Transverse colon (tissue), 4 donors: ENCODE data around the gene COL23A1. TPM values are rescaled to one million over a fixed set of nuclear protein-coding genes. Genes with fewer than 3 reads are reported as not detected.
A peak's percentile ranks its signal among the peaks of the same experiment; 100 is the strongest.

ENCODE experiments used
- DNase-seq: peaks from one replicate; pipeline ENCODE4 v3.0.0-alpha.2; 2019
- H3K27ac ChIP-seq, 4 donors: fragments of 200-600 bp; sonication (generic); 2 replicates each; pipeline ENCODE4 v1.5.1; 2016 to 2018; ENCODE audit warnings: inconsistent platforms in 4 of 4
- H3K27me3 ChIP-seq: fragments of 200-600 bp; sonication (generic); 2 replicates; pipeline ENCODE4 v1.5.1; 2017; ENCODE audit warnings: inconsistent platforms
- H3K36me3 ChIP-seq, 4 donors: fragments of 200-600 bp; sonication (generic); 2 replicates each; pipeline ENCODE4 v1.5.1; 2017 to 2019; ENCODE audit warnings: inconsistent platforms in 4 of 4
- H3K4me1 ChIP-seq, 4 donors: fragments of 200-600 bp; sonication (generic); 2 replicates each; pipeline ENCODE4 v1.5.1; 2017 to 2020; ENCODE audit warnings: inconsistent platforms in 4 of 4
- H3K4me3 ChIP-seq, 4 donors: fragments of 200-600 bp; sonication (generic); 1 replicate in 1 of 4; 2 replicates in 3 of 4; pipeline versions ENCODE4 v1.5.1 to v1.6.1; 2017 to 2019; ENCODE audit warnings: inconsistent platforms in 4 of 4
- H3K9me3 ChIP-seq, 2 donors: fragments of 200-600 bp; sonication (generic); 2 replicates each; pipeline ENCODE4 v1.5.1; 2017 to 2019; ENCODE audit warnings: inconsistent platforms in 2 of 2
- CTCF ChIP-seq, 5 experiments: fragments of 200-600 bp in 3 of 5; fragments of 450-650 bp in 2 of 5; sonication (generic) in 3 of 5; IDR thresholded peaks; 1 replicate in 2 of 5; 2 replicates in 3 of 5; pipeline ENCODE4 v1.5.1; 2016 to 2017; ENCODE audit warnings: antibody characterized with exemption in 5 of 5, inconsistent platforms in 3 of 5, mild to moderate bottlenecking in 2 of 5, moderate library complexity in 1 of 5
- EP300 ChIP-seq: sonication (generic); formaldehyde crosslinking; IDR thresholded peaks from one replicate; pipeline ENCODE4 v1.6.1; 2017; ENCODE audit warnings: antibody characterized with exemption, low read depth
- POLR2A ChIP-seq: fragments of 450-650 bp; IDR thresholded peaks from one replicate; pipeline ENCODE4 v1.6.1; 2016; ENCODE audit warnings: antibody characterized with exemption, mild to moderate bottlenecking, moderate library complexity
- POLR2AphosphoS5 ChIP-seq, 3 donors: sonication (generic); formaldehyde crosslinking; IDR thresholded peaks; one replicate each; pipeline ENCODE4 v1.6.1; 2016; ENCODE audit warnings: antibody characterized with exemption in 3 of 3
- WGBS, 2 donors: methylation state at CpG; one replicate each; pipeline ENCODE4 v1.1.5; 2018; ENCODE audit warnings: low coverage in 1 of 2; 5-methylcytosine and 5-hydroxymethylcytosine counted together
- in situ Hi-C, 4 donors: fragments of 200-750 bp; cut with MboI; loops; one replicate each; pipeline versions ENCODE4 v1.15.0 to v1.15.1; 2017; ENCODE audit warnings: low sequenced_read_pairs in 3 of 4, low pct_ligation_motif_present in 1 of 4, low pct_unique_long_range_greater_than_20kb in 1 of 4
- intact Hi-C: fragments of 100-400 bp; cut with DNase I; formaldehyde crosslinking; loops from one replicate; pipeline ENCODE4 v1.15.1; 2023; ENCODE audit warnings: low total_unique reads
- total RNA-seq, 4 donors: library from RNA; depleted of rRNA; stranded (reverse); fragments of >200 nt; gene quantifications; one replicate each; pipeline ENCODE4 v1.1.0, GENCODE V29; 2016

Gene COL23A1
- total RNA-seq, 4 donors from 2014 or later = 0.14 to 2.2 (median 1.4) TPM; not detected in 1

DNA sequence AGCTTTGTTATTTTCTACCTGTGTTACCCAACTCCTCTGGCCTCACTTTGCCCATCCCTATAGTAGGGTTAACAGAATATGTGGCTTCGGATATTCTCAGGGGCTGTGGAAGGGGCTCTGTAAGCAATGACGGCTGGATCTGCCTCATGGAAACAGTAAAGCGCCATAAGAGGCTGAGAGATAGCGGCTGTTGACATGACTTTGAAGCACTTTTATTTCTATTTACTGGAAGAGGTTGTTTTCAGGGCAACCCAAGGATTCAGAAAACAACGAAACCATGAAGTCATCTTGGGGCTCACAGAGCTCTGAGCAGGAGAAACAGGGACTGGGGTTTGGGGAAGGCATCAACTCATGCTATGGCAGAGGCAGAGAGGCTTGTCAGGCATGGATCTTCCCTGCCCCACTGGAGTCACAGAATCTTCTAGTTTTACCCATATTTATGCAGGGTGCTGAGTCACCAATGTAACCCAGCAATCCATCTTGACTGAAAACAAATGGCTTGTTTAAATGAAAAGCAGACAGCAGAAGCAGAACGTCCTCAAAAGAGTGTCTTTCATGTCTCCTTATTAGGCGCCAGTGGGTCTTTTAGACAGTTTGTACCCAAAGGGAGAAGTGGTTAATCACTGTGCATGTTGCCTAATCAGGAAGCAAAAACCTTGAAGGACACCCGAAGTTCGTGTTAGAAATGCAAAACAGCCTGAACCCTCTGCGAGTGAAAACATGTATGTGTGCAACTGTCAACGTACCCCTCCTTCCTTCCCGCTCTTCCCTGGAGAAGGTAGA is 113.0 kb downstream of the COL23A1 start:
- intact Hi-C loops (loop anchor here (5.0 kb wide), 1 partner anchor 1365 kb away; no protein-coding TSS in a partner anchor), in situ Hi-C loops (no loop called here)
- TF ChIP-seq POLR2AphosphoS5 (IDR thresholded peaks at IDR 0.05) (no peak), CTCF (IDR thresholded peaks at IDR 0.05) (no peak), EP300 (no peak), POLR2A (no peak)
- no peaks in the 10 kb centered on the region for H3K27me3 ChIP-seq
- WGBS, 2 donors = 59 to 69% methylated on average over 10 to 12 of the region's 12 CpGs
- H3K36me3 ChIP-seq = no peaks in the 10 kb centered on the region
- no peak overlapping the region for H3K4me3 ChIP-seq
- peak overlapping the region in 3 of 4 donors; percentile 22 to 50 (median 28) for H3K27ac ChIP-seq
- no peak for DNase-seq
- no peaks in the 10 kb centered on the region for H3K4me1 ChIP-seq
- no peaks in the 10 kb centered on the region for H3K9me3 ChIP-seq

DNA sequence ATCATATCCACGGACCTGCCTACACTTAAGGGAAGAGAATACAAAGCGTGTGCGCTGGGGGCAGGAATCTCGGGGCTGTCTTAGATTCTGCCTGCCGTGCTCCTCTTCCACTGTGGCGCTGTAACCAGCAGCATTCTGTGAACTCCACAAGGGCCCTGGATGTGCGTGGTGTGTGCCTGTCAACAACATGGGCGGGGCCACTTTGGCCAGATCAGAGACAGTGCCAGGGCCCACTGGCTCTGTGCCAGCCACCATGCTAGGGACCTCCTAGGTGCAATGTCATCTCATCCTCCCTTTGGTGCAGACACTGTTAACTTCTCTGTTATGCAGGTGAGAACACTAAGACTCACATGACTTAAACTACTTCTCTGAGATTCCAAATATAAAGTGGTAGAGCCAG is 113.7 kb downstream of the COL23A1 start:
- Histone ChIP-seq H3K4me3 (no peak overlapping the region), H3K36me3 (no peaks in the 10 kb centered on the region), H3K9me3 (no peaks in the 10 kb centered on the region), H3K4me1 (no peaks in the 10 kb centered on the region), H3K27me3 (no peaks in the 10 kb centered on the region), H3K27ac (peak overlapping the region in 1 of 4 donors; percentile 50)
- TF ChIP-seq CTCF (IDR thresholded peaks at IDR 0.05) (no peak), EP300 (no peak), POLR2A (no peak), POLR2AphosphoS5 (IDR thresholded peaks at IDR 0.05) (no peak)
- no peak for DNase-seq
- in situ Hi-C loops = no loop called here
- 81% methylated on average over 8 of the region's 8 CpGs; no CpG with 5 or more reads in 1 of the 2 donors for WGBS, 2 donors
- intact Hi-C loops = loop anchor here (5.0 kb wide), 1 partner anchor 1366 kb away; no protein-coding TSS in a partner anchor

- TF ChIP-seq POLR2AphosphoS5 (IDR thresholded peaks at IDR 0.05) (no peak), EP300 (no peak)
- H3K27ac ChIP-seq = no peak overlapping the region
- no peaks in the 10 kb centered on the region for H3K9me3 ChIP-seq
- no peak overlapping the region for H3K4me3 ChIP-seq
- no peaks in the 10 kb centered on the region for H3K27me3 ChIP-seq
- H3K4me1 ChIP-seq = no peaks in the 10 kb centered on the region
- H3K36me3 ChIP-seq = no peaks in the 10 kb centered on the region
- DNase-seq = no peak
- in situ Hi-C loops = no loop called here
- intact Hi-C loops = loop anchor here (5.0 kb wide), 1 partner anchor 1367 kb away; no protein-coding TSS in a partner anchor
- 80% methylated on average over 5 of the region's 5 CpGs for WGBS, 2 donors
Measured at GRCh38 chr5:178475422-178475821, 114.8 kb downstream of the COL23A1 start.

- DNase-seq = no peak
Measured at GRCh38 chr5:178474562-178475184, 115.5 kb downstream of the COL23A1 start.

More at GRCh38 chr5:178474562-178475184, 115.5 kb downstream of the COL23A1 start:
- Histone ChIP-seq H3K27ac (no peak overlapping the region), H3K27me3 (no peaks in the 10 kb centered on the region), H3K36me3 (no peaks in the 10 kb centered on the region), H3K4me3 (no peak overlapping the region), H3K9me3 (no peaks in the 10 kb centered on the region), H3K4me1 (no peaks in the 10 kb centered on the region)
- in situ Hi-C loops (no loop called here), intact Hi-C loops (loop anchor here (5.0 kb wide), 1 partner anchor 1368 kb away; no protein-coding TSS in a partner anchor)
- TF ChIP-seq POLR2AphosphoS5 (IDR thresholded peaks at IDR 0.05) (no peak), POLR2A (no peak), CTCF (IDR thresholded peaks at IDR 0.05) (no peak), EP300 (no peak)
- 62 to 68% methylated on average over 7 of the region's 7 CpGs for WGBS, 2 donors
